Astrocyte (in vitro differentiated cells and primary cell): ENCODE data around the gene TUBB4B. TPM values are rescaled to one million over a fixed set of nuclear protein-coding genes. Genes with fewer than 3 reads are reported as not detected.

ENCODE experiments used
- DNase-seq: peaks from one replicate; pipeline ENCODE4 v3.0.0-alpha.2; 2010; ENCODE audit warnings: low read depth
- FAIRE-seq: peaks from 2 replicates; lab custom pipeline; 2011; peaks lifted over from hg19 to GRCh38; lab: Jason Lieb, UNC
- H2AFZ ChIP-seq: 2 replicates; pipeline ENCODE4 v1.6.0; 2012; ENCODE audit warnings: low read depth, low read length, inconsistent platforms
- H3K27ac ChIP-seq: 2 replicates; pipeline ENCODE4 v1.5.1; 2011; ENCODE audit warnings: low read depth, low read length, inconsistent platforms
- H3K27me3 ChIP-seq: 2 replicates; pipeline ENCODE4 v1.6.0; 2011; ENCODE audit warnings: low read length, inconsistent platforms; ENCODE audit not compliant: insufficient read depth
- H3K36me3 ChIP-seq: 2 replicates; pipeline ENCODE4 v1.5.1; 2011; ENCODE audit warnings: low read length, inconsistent platforms; ENCODE audit not compliant: insufficient read depth
- H3K4me1 ChIP-seq: 2 replicates; pipeline ENCODE4 v1.5.1; 2011; ENCODE audit warnings: low read length, inconsistent platforms; ENCODE audit not compliant: insufficient read depth
- H3K4me2 ChIP-seq: 2 replicates; pipeline ENCODE4 v1.6.0; 2012; ENCODE audit warnings: low read length, inconsistent platforms
- H3K4me3 ChIP-seq: 2 replicates; pipeline ENCODE4 v1.5.1; 2011; ENCODE audit warnings: low read depth, mild to moderate bottlenecking, low read length, inconsistent platforms; ENCODE audit not compliant: insufficient read depth
- H3K79me2 ChIP-seq: 2 replicates; pipeline ENCODE4 v1.6.0; 2012; ENCODE audit warnings: mild to moderate bottlenecking, low read length, inconsistent platforms; ENCODE audit not compliant: insufficient read depth
- H3K9ac ChIP-seq: 2 replicates; pipeline ENCODE4 v1.6.0; 2012; ENCODE audit warnings: mild to moderate bottlenecking, low read length, inconsistent platforms
- H3K9me3 ChIP-seq: 2 replicates; pipeline ENCODE4 v1.5.1; 2012; ENCODE audit warnings: low read depth, mild to moderate bottlenecking, low read length, inconsistent platforms; ENCODE audit not compliant: insufficient read depth
- H4K20me1 ChIP-seq: 2 replicates; pipeline ENCODE4 v1.6.0; 2012; ENCODE audit warnings: low read length, inconsistent platforms; ENCODE audit not compliant: insufficient read depth
- H3K27ac Mint-ChIP-seq: one replicate; pipeline ENCODE4 v1.8.0; 2021; ENCODE audit warnings: mild to moderate bottlenecking, mixed read lengths; ENCODE audit not compliant: unreplicated experiment
- H3K27me3 Mint-ChIP-seq: one replicate; pipeline ENCODE4 v1.8.0; 2021; ENCODE audit warnings: low read depth, mixed read lengths; ENCODE audit not compliant: unreplicated experiment
- H3K36me3 Mint-ChIP-seq: one replicate; pipeline ENCODE4 v1.8.0; 2021; ENCODE audit warnings: low read depth, mixed read lengths; ENCODE audit not compliant: unreplicated experiment
- H3K4me1 Mint-ChIP-seq: one replicate; pipeline ENCODE4 v1.8.0; 2021; ENCODE audit warnings: low read depth, mixed read lengths; ENCODE audit not compliant: unreplicated experiment
- H3K4me3 Mint-ChIP-seq: one replicate; pipeline ENCODE4 v1.8.0; 2021; ENCODE audit warnings: mild to moderate bottlenecking, moderate library complexity, mixed read lengths; ENCODE audit not compliant: unreplicated experiment
- H3K9me3 Mint-ChIP-seq: one replicate; pipeline ENCODE4 v1.8.0; 2021; ENCODE audit warnings: mild to moderate bottlenecking, mixed read lengths; ENCODE audit not compliant: unreplicated experiment
- CTCF ChIP-seq: IDR thresholded peaks from 2 replicates; pipeline ENCODE4 v1.5.1; 2011; ENCODE audit warnings: low read depth, mild to moderate bottlenecking, inconsistent platforms, low read length, moderate library complexity; ENCODE audit not compliant: insufficient read depth
- EZH2 ChIP-seq: IDR thresholded peaks from 2 replicates; pipeline ENCODE4 v1.6.1; 2012; ENCODE audit warnings: mild to moderate bottlenecking, low read length, inconsistent platforms; ENCODE audit not compliant: insufficient read depth
- total RNA-seq: library from RNA; stranded (reverse); gene quantifications from 2 replicates; pipeline ENCODE4 v1.2.1, GENCODE V29; 2021

Gene TUBB4B
- total RNA-seq, 1 donor from 2014 or later: 218 TPM

- DNase-seq (peak; percentile 75), FAIRE-seq (no peak)
- Histone ChIP-seq H4K20me1 (peaks cover 52% of the 10 kb centered on the region), H3K36me3 (no peaks in the 10 kb centered on the region), H3K9ac (peak within 1 kb of the TSS; percentile 74), H3K4me3 (peak within 1 kb of the TSS; percentile 73), H3K79me2 (peaks cover 28% of the 10 kb centered on the region), H3K9me3 (no peaks in the 10 kb centered on the region), H3K4me2 (peak within 1 kb of the TSS; percentile 93), H3K27ac (peak within 1 kb of the TSS; percentile 50), H3K27me3 (no peaks in the 10 kb centered on the region), H2AFZ (no peak within 1 kb of the TSS), H3K4me1 (peaks cover 32% of the 10 kb centered on the region)
- Mint-ChIP-seq H3K4me3 (peak within 1 kb of the TSS; percentile 80), H3K36me3 (peaks cover under 1% of the 10 kb centered on the region), H3K27ac (no peak within 1 kb of the TSS), H3K4me1 (no peaks in the 10 kb centered on the region), H3K27me3 (no peaks in the 10 kb centered on the region), H3K9me3 (no peaks in the 10 kb centered on the region)
- TF ChIP-seq EZH2: no peak
- no peak for TF ChIP-seq CTCF
These were observed 36.4 kb downstream of the TUBB4B start, which contains the start of gene TOR4A for GRCh38 chr9:137277329-137278041. Gene TOR4A (plus strand): TSS chr9:137277726. CDS start chr9:137278690, 964 bp downstream.

GRCh38 chr9:137278061-137278701, 37.1 kb downstream of the TUBB4B start:
- H3K27ac ChIP-seq: peak overlapping the region; percentile 40
- H3K9ac ChIP-seq: peak overlapping the region; percentile 74
- H3K4me3 Mint-ChIP-seq: peak overlapping the region; percentile 80

More at GRCh38 chr9:137278061-137278701, 37.1 kb downstream of the TUBB4B start:
- H3K4me1 ChIP-seq: peaks cover 32% of the 10 kb centered on the region
- Mint-ChIP-seq H3K9me3 (no peaks in the 10 kb centered on the region), H3K4me1 (no peaks in the 10 kb centered on the region), H3K27ac (no peak overlapping the region), H3K36me3 (peaks cover 3% of the 10 kb centered on the region), H3K27me3 (no peaks in the 10 kb centered on the region)
- H3K4me2 ChIP-seq: peak overlapping the region; percentile 93
- H3K9me3 ChIP-seq: no peaks in the 10 kb centered on the region
- no peak for TF ChIP-seq CTCF
- no peak for TF ChIP-seq EZH2
- no peak overlapping the region for H2AFZ ChIP-seq
- H3K79me2 ChIP-seq: peaks cover 28% of the 10 kb centered on the region
- H3K27me3 ChIP-seq: no peaks in the 10 kb centered on the region
- no peak for FAIRE-seq
- DNase-seq: no peak
- H3K4me3 ChIP-seq: peak overlapping the region; percentile 73
- no peaks in the 10 kb centered on the region for H3K36me3 ChIP-seq
- peaks cover 54% of the 10 kb centered on the region for H4K20me1 ChIP-seq
